Chondrocyte (in vitro differentiated cells): ENCODE results near the gene INAFM1. TPM values are rescaled to one million over a fixed set of nuclear protein-coding genes. Genes with fewer than 3 reads are reported as not detected.

Experiments
- DNase-seq: peaks from one replicate; pipeline ENCODE4 v3.0.0; 2021; ENCODE audit warnings: mixed read lengths, low spot score
- H3K27ac Mint-ChIP-seq: one replicate; pipeline ENCODE4 v1.8.0; 2021; ENCODE audit warnings: mild to moderate bottlenecking, moderate library complexity, mixed read lengths; ENCODE audit not compliant: unreplicated experiment
- H3K27me3 Mint-ChIP-seq: 2 replicates; pipeline ENCODE4 v1.8.0; 2021; ENCODE audit warnings: low read depth, mixed read lengths
- H3K36me3 Mint-ChIP-seq: 2 replicates; pipeline ENCODE4 v1.8.0; 2021; ENCODE audit warnings: low read depth, mixed read lengths
- H3K4me1 Mint-ChIP-seq: 2 replicates; pipeline ENCODE4 v1.8.0; 2021; ENCODE audit warnings: low read depth, mild to moderate bottlenecking, mixed read lengths
- H3K4me3 Mint-ChIP-seq: one replicate; pipeline ENCODE4 v1.8.0; 2021; ENCODE audit warnings: mild to moderate bottlenecking, moderate library complexity, mixed read lengths; ENCODE audit not compliant: unreplicated experiment
- H3K9me3 Mint-ChIP-seq: 2 replicates; pipeline ENCODE4 v1.8.0; 2021; ENCODE audit warnings: low read depth, mixed read lengths
- CTCF ChIP-seq: fragments of 200-600 bp; sonication (generic); IDR thresholded peaks from 2 replicates; pipeline ENCODE4 v1.5.0; 2021; ENCODE audit warnings: antibody characterized with exemption, mild to moderate bottlenecking, moderate library complexity
- total RNA-seq: library from RNA; stranded (reverse); gene quantifications from 3 replicates; pipeline ENCODE4 v1.2.1, GENCODE V29; 2021

INAFM1 gene
- total RNA-seq, 1 donor from 2014 or later: 28.8 TPM

DNA sequence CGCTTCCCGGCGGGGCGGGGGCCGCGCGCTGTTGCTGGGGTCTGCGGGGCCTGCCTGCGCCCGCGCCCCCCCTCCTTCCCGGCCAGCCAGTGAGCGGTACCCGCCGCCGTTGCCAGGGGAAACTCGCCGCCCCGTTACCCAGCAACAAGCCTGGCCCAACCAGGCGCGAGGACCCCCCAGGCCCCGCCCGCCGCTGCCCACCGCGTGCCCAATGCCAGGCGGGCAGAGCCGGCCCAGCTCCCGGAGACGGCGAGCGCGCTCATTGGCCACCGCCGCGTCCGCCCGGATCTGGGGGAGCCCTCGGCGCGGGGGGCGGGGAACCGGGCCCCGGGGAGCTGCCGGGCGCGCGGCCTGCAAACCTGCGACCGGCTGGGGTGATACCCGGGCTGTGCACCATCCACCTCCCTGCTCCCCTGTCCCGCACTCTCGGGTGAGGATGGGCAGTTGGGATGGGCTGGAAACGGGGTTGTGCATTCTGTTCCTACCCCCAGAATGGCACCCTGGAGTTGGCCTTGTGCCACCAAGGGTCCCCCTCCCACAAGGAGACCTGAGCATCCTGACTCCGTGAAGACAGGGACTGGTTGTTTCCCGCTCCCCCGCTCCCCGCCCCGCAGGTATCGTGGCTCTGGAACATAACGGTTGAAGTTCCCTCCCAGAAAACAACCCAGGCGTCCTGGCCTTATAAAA is 34.9 kb upstream of the INAFM1 start:
- Mint-ChIP-seq H3K36me3 (no peaks in the 10 kb centered on the region), H3K27ac (peak overlapping the region; percentile 17), H3K4me1 (peaks cover 29% of the 10 kb centered on the region), H3K4me3 (peak overlapping the region; percentile 40), H3K9me3 (no peaks in the 10 kb centered on the region), H3K27me3 (no peaks in the 10 kb centered on the region)
- TF ChIP-seq CTCF: no peak
- DNase-seq: peak; percentile 95

GRCh38 chr19:47240556-47240955 is 34.1 kb upstream of the INAFM1 start:
- Mint-ChIP-seq H3K4me3 (peak overlapping the region; percentile 25), H3K9me3 (no peaks in the 10 kb centered on the region), H3K4me1 (peaks cover 36% of the 10 kb centered on the region), H3K27me3 (no peaks in the 10 kb centered on the region), H3K36me3 (no peaks in the 10 kb centered on the region), H3K27ac (peak overlapping the region; percentile 36)
- TF ChIP-seq CTCF: no peak
- no peak for DNase-seq

DNA sequence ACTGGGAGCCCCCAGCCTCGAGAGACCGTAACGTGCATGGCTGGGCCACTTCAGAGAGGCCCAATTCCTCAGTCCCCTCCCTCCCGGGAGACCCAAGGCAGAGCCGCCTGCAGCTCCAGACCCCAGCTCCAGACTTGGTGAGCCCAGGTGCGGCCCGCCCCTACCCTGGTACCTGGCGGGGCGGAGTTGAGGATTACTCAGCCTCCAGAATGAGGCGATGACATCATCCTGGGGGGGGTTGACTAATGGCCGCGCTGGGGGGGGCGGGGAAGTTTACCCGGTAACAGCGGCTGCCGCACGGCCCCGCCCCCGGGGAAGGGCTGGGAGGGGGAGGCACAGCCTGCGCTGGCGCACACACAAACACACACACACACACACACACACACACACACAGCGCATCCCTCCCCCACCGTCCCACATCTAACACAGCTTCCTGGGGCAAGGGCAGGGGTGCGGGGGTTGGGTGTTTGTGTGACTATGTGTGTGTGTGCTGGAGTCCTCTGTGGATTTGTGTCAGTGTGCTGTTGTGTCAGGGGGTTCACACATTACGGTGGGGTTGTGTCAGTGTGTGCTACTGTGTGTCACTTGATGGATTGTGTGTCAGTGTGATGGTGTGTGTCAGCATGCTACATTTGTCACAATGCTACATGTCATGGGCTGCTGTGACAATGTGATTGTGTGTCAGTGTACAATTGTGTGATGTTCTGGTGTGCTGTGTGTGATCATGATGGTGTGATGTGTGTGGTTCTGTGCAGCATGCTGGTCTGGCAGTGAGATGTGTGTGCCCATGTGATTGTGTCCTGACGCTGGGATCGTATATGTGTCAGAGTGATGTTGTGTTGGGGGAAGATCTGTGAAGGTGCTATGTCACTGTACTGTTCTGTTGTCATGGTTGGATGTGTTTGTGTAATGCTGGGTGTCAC is 33.4 kb upstream of the INAFM1 start:
- no peak for TF ChIP-seq CTCF
- no peak for DNase-seq
- H3K9me3 Mint-ChIP-seq: no peaks in the 10 kb centered on the region
- no peak overlapping the region for H3K4me3 Mint-ChIP-seq
- H3K4me1 Mint-ChIP-seq: peaks cover 36% of the 10 kb centered on the region
- H3K27me3 Mint-ChIP-seq: no peaks in the 10 kb centered on the region
- H3K27ac Mint-ChIP-seq: peak overlapping the region; percentile 0
- H3K36me3 Mint-ChIP-seq: no peaks in the 10 kb centered on the region

DNA sequence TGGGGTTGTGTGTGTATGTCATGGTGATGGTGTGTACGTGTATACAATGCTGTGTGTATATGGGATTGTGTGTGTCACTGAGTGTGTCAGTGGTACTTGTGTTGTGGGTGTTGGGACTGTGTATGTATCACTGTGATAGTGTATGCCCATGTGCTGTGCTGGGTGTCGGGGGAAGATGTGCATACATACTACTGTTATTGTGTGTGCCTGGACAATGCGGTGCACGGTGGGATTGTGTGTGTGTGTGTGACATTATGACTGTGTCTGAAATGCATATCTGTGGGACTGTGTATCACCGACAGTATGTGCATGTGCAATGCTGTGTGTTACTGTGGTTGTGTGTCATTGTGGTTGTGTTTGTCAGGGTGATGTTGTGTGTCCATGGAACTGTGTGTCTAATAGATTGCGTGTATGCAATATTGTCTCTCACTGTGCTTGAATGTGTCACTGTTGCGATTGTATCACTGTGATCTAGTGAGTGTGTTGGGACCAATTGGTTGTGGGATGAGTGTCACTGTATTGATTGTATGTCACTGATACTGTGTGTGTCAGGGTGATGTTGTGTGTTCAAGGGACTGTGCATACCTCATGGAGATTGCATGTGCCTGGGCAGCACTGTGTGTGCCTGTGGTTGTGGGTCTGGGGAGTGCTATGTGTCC is 32.6 kb upstream of the INAFM1 start:
- Mint-ChIP-seq H3K4me1 (peaks cover 36% of the 10 kb centered on the region), H3K36me3 (no peaks in the 10 kb centered on the region), H3K4me3 (no peak overlapping the region), H3K9me3 (no peaks in the 10 kb centered on the region), H3K27ac (no peak overlapping the region), H3K27me3 (no peaks in the 10 kb centered on the region)
- TF ChIP-seq CTCF: no peak
- DNase-seq: no peak

DNA sequence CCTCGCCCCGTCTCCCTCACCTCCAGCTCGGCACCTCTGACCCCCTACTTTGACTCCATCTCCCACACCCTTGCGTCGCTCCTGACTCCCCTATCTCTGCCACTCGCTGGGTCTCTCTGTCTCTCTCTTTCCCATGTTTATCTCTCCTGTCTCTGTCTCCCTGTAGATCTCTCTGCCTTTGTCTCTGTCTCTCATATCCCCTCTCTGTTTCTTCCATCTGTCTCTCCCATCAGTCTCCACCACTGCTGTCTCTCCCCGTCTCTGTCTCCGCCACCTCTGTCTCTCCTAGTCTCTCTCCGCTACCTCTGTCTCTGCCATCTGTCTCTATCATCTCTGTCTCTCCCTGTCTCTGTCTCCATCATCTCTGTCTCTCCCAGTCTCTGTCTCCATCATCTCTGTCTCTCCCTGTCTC is 31.3 kb upstream of the INAFM1 start:
- H3K27me3 Mint-ChIP-seq: no peaks in the 10 kb centered on the region
- TF ChIP-seq CTCF: no peak
- H3K27ac Mint-ChIP-seq: peak overlapping the region; percentile 100
- peak overlapping the region; percentile 93 for H3K4me3 Mint-ChIP-seq
- no peaks in the 10 kb centered on the region for H3K36me3 Mint-ChIP-seq
- H3K9me3 Mint-ChIP-seq: no peaks in the 10 kb centered on the region
- peaks cover 40% of the 10 kb centered on the region for H3K4me1 Mint-ChIP-seq
- DNase-seq: no peak
